CD4-positive, alpha-beta T cell treated with Interferon alpha-2 for 1 hour (primary cell): ENCODE data around the gene UGT1A9.
"Not testable (repeated sequence)": the region's sequence is repeated elsewhere in the genome, so short reads cannot be mapped to it uniquely, and the experiment has no call there.

Experiments
- DNase-seq, 2 donors: peaks; one replicate each; pipeline ENCODE4 v3.0.0-alpha.2; 2020 to 2022

The UGT1A9 gene

DNA sequence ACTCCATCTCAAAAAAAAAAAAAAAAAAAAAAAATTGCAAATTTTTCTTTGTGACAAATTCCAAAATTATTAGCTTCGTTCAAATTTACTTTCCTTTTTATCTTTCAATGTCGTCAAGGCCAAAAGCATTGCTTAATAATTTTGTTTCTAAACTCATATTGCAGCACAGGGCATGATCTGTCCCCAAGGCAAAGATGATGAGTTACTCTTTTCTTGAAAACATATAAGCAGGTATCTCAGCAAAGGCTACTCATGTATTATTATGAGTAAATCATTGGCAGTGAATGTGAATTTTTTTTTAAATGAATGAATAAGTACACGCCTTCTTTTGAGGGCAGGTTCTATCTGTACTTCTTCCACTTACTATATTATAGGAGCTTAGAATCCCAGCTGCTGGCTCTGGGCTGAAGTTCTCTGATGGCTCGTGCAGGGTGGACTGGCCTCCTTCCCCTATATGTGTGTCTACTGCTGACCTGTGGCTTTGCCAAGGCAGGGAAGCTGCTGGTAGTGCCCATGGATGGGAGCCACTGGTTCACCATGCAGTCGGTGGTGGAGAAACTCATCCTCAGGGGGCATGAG, 9.9 kb downstream of the UGT1A9 start, which contains the start of gene UGT1A7:
Gene UGT1A7, plus strand, starts transcription at position 381 of the 579 bp plus-strand sequence. Its CDS starts 37 bp downstream, at position 418.
- no peak for DNase-seq

GRCh38 chr2:233684640-233685039, 12.9 kb downstream of the UGT1A9 start:
- DNase-seq, result no peak

GRCh38 chr2:233686928-233687327, 15.2 kb downstream of the UGT1A9 start:
- no peak for DNase-seq

- no peak for DNase-seq
Observed at GRCh38 chr2:233688341-233688740, 16.6 kb downstream of the UGT1A9 start.

GRCh38 chr2:233689031-233689430, 17.3 kb downstream of the UGT1A9 start:
- DNase-seq, result no peak

DNA sequence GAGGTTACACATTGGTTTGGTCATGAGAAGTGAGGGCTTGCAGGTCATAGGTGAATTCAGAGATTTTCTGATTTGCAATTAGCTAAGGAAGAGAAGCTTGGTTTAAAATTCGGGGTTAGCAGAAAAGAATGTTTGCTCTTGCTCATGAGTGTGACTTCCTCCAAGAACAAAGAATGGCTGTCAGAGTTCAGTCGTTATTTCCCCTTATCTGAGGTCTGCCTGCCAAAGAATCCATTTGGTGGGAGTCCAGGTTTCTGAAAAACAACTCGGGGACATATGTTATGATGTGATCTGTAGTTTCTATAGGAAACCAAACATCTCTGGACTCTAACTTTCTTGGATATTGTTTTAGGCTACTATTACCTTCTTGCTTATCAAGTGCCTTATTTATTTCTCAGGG, 17.8 kb downstream of the UGT1A9 start:
- no peak for DNase-seq

GRCh38 chr2:233690444-233690843, 18.7 kb downstream of the UGT1A9 start:
- DNase-seq, result no peak

DNA sequence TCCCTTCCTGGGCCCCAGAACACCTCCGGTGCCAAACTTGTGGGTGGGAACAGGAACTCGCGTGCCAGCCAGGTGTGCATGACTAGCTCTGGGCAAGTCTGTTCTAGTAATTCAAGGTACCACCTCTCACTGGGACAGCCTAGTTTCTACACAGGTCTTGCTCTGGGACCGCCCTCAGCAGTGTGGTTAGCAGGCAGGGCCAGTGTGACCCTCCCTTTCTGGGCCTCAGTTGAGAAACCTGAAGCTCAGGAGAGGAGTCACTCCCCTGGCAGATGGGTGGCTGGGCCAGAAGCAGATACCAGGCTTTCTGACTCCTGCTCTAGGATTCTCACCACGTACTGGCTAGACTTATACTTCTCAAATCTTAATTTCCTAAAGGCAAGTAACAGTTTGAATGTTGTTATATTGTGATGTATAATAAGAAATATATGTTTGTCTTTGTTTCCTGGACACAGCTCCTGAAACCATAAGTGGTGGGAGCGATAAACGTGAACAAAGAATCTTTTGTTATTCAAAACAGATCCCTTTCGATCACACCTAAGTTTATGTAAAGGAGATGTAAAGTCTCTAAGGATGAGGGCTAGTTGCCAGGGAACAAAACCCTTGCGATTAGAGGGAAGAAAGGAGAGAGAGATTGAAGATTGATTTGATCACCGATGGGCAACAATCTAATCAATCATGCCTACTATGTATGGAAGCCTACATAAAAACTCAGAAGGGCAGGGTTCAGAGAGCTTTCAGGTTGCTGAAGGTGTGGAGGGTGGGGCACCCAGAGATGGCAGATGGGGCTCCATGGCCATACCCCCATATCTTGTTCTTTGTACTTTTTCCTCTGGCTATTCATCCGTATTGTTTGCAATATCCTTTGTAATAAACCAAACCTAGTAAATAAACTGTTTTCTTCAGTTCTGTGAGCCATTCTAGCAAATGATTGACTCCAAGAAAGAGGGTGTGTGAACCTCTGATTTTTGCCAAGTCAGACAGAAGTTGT, 20.0 kb downstream of the UGT1A9 start:
- DNase-seq, result no peak

- no peak for DNase-seq
Observed at GRCh38 chr2:233692648-233693047, 20.9 kb downstream of the UGT1A9 start, which contains the start of gene UGT1A6. UGT1A6 (plus strand) TSS chr2:233692890; CDS start chr2:233693005, 115 bp downstream.

- DNase-seq, result no peak
Observed at GRCh38 chr2:233693963-233694362, 22.3 kb downstream of the UGT1A9 start.

DNA sequence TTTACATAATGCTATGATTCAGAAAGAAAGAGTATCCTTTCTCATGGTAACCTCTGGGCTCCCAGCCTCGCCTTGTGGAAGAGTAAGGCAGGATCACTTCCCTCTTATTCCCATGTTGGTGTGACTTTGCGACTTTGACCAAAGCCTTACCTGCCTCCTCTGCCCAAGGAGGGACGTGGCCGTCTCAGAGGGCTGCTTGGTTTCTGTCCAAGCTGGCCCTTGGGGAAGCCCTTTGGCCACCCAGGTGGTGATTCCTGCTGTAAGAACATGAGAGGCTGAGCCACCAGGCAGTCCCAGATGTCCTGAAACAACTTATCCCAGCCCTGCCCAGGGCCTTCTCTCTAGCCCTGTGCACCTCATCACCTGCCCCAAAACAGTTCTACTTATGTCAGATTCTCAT, 27.0 kb downstream of the UGT1A9 start:
- no peak for DNase-seq

- no peak for DNase-seq
Observed at GRCh38 chr2:233699424-233700027, 27.8 kb downstream of the UGT1A9 start.

GRCh38 chr2:233700028-233700635, 28.4 kb downstream of the UGT1A9 start:
- DNase-seq, result no peak

- not testable (repeated sequence) for DNase-seq
Observed at GRCh38 chr2:233700842-233701241, 29.1 kb downstream of the UGT1A9 start.

DNA sequence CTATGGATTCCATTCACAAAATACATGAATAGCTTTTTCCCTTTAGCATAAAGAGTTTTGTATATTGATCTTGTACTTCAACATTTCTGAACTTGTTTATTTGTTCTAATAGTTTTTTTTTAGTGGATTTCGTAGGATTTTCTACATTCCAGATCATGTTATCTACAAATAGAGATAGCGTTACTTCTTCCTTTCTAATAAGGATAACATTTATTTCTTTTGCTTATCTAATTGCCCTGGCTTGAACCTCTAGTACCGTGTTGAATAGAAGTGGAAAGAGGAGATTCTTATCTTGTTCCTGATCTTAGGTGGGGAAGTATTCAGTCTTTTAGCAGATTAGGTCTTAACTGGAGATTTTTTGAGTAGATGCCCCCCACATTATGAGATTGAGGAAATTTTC, 30.5 kb downstream of the UGT1A9 start:
- no peak for DNase-seq

- no peak for DNase-seq
Observed at GRCh38 chr2:233705911-233706506, 34.3 kb downstream of the UGT1A9 start.

DNA sequence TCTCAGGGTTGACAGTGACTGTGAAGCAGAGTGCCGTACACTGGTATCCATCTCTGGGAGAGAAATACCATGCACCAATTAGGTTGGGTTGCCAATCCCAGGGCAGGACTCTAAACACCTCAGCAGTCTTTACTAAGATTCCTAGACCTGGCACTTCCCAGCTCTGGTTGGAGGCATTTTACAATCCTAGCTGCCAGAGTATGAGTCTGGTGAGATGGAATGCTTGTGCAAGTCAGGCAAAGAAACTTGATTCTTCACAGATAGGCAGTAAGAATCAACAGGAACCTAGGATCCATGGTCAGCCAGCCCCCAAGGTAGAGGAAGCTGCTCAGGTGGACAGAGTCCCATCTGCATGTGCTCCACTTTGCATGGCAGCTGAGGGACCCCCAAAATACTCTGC, 35.0 kb downstream of the UGT1A9 start:
- DNase-seq, result no peak

- no peak for DNase-seq
Observed at GRCh38 chr2:233707940-233708644, 36.4 kb downstream of the UGT1A9 start.

- no peak for DNase-seq
Observed at GRCh38 chr2:233708942-233709341, 37.2 kb downstream of the UGT1A9 start.

DNA sequence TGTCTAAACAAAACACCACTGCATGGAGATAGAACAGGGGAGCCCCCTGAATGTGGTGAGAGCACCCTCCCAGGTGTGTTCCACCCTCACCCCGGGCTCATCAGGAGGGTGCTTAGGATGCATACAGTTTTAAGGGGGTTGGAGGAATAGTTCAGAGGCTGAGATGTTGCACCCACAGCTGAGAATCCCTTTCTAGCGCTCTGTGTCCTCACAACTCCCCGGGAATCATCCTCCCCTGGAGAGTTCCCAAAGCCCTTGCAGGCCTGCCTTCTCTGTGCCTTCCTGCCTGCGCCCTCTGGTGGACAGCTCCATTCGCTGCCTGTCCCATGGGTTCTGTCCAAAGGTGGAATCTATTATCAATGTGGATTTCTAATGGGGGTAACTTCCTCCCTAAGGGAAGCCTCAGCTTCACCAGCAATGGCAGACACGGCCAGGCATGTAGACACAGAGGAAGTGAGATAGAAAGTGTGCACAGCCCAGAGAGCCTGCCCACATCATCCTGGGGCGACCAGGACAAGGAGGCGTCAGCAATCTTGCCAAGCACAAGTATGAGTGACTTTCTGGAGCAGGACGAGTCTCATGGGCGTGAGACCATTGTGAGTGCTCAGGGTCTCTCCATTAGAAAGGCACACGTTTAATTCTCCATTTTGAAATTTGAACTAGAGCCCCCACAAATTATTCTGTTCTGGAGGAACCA, 39.8 kb downstream of the UGT1A9 start:
- peak; percentile 42 to 61 for DNase-seq

GRCh38 chr2:233712611-233713261, 41.0 kb downstream of the UGT1A9 start, which contains the start of gene UGT1A5:
UGT1A5 (plus strand) TSS chr2:233712907; CDS start chr2:233712992, 85 bp downstream.
- DNase-seq, result no peak
